HUES48 (cell line): ENCODE data around the gene ERCC2.
"Not testable (repeated sequence)": the region's sequence is repeated elsewhere in the genome, so short reads cannot be mapped to it uniquely, and the experiment has no call there.

Experiments
- H3K27ac ChIP-seq: one replicate; pipeline ENCODE4 v1.7.0; 2013; ENCODE audit warnings: low read depth, low read length, inconsistent platforms
- H3K27me3 ChIP-seq: 2 replicates; pipeline ENCODE4 v1.6.1; 2013; ENCODE audit warnings: mild to moderate bottlenecking, low read length; ENCODE audit not compliant: control insufficient read depth, insufficient read depth
- H3K36me3 ChIP-seq: 2 replicates; pipeline ENCODE4 v1.6.1; 2013; ENCODE audit warnings: low read length; ENCODE audit not compliant: control insufficient read depth, insufficient read depth
- H3K4me1 ChIP-seq: 2 replicates; pipeline ENCODE4 v1.6.1; 2013; ENCODE audit warnings: mild to moderate bottlenecking, low read length; ENCODE audit not compliant: control insufficient read depth, insufficient read depth
- H3K4me3 ChIP-seq: 2 replicates; pipeline ENCODE4 v1.5.1; 2013; ENCODE audit warnings: mild to moderate bottlenecking, low read depth, low read length
- H3K9ac ChIP-seq: 2 replicates; pipeline ENCODE4 v1.6.1; 2013; ENCODE audit warnings: mild to moderate bottlenecking, low read depth, low read length, moderate library complexity
- H3K9me3 ChIP-seq: 2 replicates; pipeline ENCODE4 v1.6.1; 2013; ENCODE audit warnings: low read length; ENCODE audit not compliant: control insufficient read depth, insufficient read depth

Gene ERCC2

GRCh38 chr19:45407585-45407984, 37.2 kb upstream of the ERCC2 start:
- H3K27me3 ChIP-seq, H3K27ac ChIP-seq, H3K9me3 ChIP-seq, H3K9ac ChIP-seq: not testable (repeated sequence)
- Histone ChIP-seq H3K36me3 (peaks cover 22% of the 10 kb centered on the region), H3K4me1 (peaks cover 17% of the 10 kb centered on the region), H3K4me3 (peak overlapping the region; percentile 86)

GRCh38 chr19:45407091-45407375, 36.7 kb upstream of the ERCC2 start:
- Histone ChIP-seq H3K36me3 (peaks cover 22% of the 10 kb centered on the region), H3K9ac (peak overlapping the region; percentile 99), H3K4me3 (peak overlapping the region; percentile 86), H3K4me1 (peaks cover 19% of the 10 kb centered on the region), H3K27ac (no peak overlapping the region), H3K27me3 (no peaks in the 10 kb centered on the region; the same call in 1 of the 2 replicates), H3K9me3 (no peaks in the 10 kb centered on the region)

GRCh38 chr19:45406226-45407090, 36.1 kb upstream of the ERCC2 start, which contains the start of gene POLR1G:
TSS of gene POLR1G (plus strand) at chr19:45406644. CDS start at chr19:45406697, 53 bp downstream.
- peak within 1 kb of the TSS; percentile 86 for H3K4me3 ChIP-seq
- no peaks in the 10 kb centered on the region; the same call in 1 of the 2 replicates for H3K27me3 ChIP-seq
- H3K27ac ChIP-seq: peak within 1 kb of the TSS; percentile 98

GRCh38 chr19:45405435-45406225, 35.3 kb upstream of the ERCC2 start:
- H3K4me3 ChIP-seq: peak overlapping the region; percentile 86
- H3K4me1 ChIP-seq: peaks cover 22% of the 10 kb centered on the region
- peak overlapping the region; percentile 99 for H3K9ac ChIP-seq
- no peaks in the 10 kb centered on the region for H3K9me3 ChIP-seq
- H3K27ac ChIP-seq: peak overlapping the region; percentile 98
- H3K36me3 ChIP-seq: peaks cover 17% of the 10 kb centered on the region
- no peaks in the 10 kb centered on the region; the same call in 1 of the 2 replicates for H3K27me3 ChIP-seq

More at GRCh38 chr19:45406226-45407090, 36.1 kb upstream of the ERCC2 start, which contains the start of gene POLR1G:
- Histone ChIP-seq H3K4me1 (peaks cover 22% of the 10 kb centered on the region), H3K36me3 (peaks cover 22% of the 10 kb centered on the region), H3K9me3 (no peaks in the 10 kb centered on the region), H3K9ac (peak within 1 kb of the TSS; percentile 99)

GRCh38 chr19:45404557-45405434, 34.4 kb upstream of the ERCC2 start, which contains the start of gene PPP1R13L:
TSS of gene PPP1R13L (minus strand) at chr19:45405069. CDS start at chr19:45398318, 6,751 bp downstream.
- H3K27ac ChIP-seq: peak within 1 kb of the TSS; percentile 98
- peak within 1 kb of the TSS; percentile 86 for H3K4me3 ChIP-seq
- no peaks in the 10 kb centered on the region; the same call in 1 of the 2 replicates for H3K27me3 ChIP-seq
- H3K9ac ChIP-seq: peak within 1 kb of the TSS; percentile 99
- H3K9me3 ChIP-seq: no peaks in the 10 kb centered on the region
- H3K36me3 ChIP-seq: peaks cover 14% of the 10 kb centered on the region
- H3K4me1 ChIP-seq: peaks cover 22% of the 10 kb centered on the region

GRCh38 chr19:45403781-45404556, 33.6 kb upstream of the ERCC2 start:
- Histone ChIP-seq H3K4me3 (peak overlapping the region; percentile 86), H3K9ac (no peak overlapping the region), H3K36me3 (peaks cover 10% of the 10 kb centered on the region), H3K27me3 (no peaks in the 10 kb centered on the region; the same call in 1 of the 2 replicates), H3K4me1 (peaks cover 22% of the 10 kb centered on the region), H3K27ac (peak overlapping the region; percentile 98), H3K9me3 (no peaks in the 10 kb centered on the region)

GRCh38 chr19:45403272-45403671, 32.9 kb upstream of the ERCC2 start:
- peaks cover 22% of the 10 kb centered on the region for H3K4me1 ChIP-seq
- H3K9ac ChIP-seq: no peak overlapping the region
- H3K9me3 ChIP-seq: no peaks in the 10 kb centered on the region
- H3K36me3 ChIP-seq: peaks cover 4% of the 10 kb centered on the region; the same call in 1 of the 2 replicates
- H3K27me3 ChIP-seq: no peaks in the 10 kb centered on the region; the same call in 1 of the 2 replicates
- peak overlapping the region; percentile 22 for H3K27ac ChIP-seq
- peak overlapping the region; percentile 86 for H3K4me3 ChIP-seq

GRCh38 chr19:45402298-45403061, 32.1 kb upstream of the ERCC2 start:
- peak overlapping the region; percentile 17 for H3K27ac ChIP-seq
- no peaks in the 10 kb centered on the region for H3K36me3 ChIP-seq
- H3K27me3 ChIP-seq: peaks cover 6% of the 10 kb centered on the region
- H3K9me3 ChIP-seq: no peaks in the 10 kb centered on the region
- H3K4me1 ChIP-seq: peaks cover 25% of the 10 kb centered on the region
- H3K4me3 ChIP-seq: peak overlapping the region; percentile 44
- no peak overlapping the region for H3K9ac ChIP-seq

GRCh38 chr19:45401815-45402214, 31.4 kb upstream of the ERCC2 start:
- Histone ChIP-seq H3K4me3 (peak overlapping the region; percentile 44; the same call in 1 of the 2 replicates), H3K27ac (peak overlapping the region; percentile 17), H3K4me1 (peaks cover 22% of the 10 kb centered on the region), H3K36me3 (no peaks in the 10 kb centered on the region), H3K9ac (no peak overlapping the region), H3K9me3 (no peaks in the 10 kb centered on the region), H3K27me3 (peaks cover 11% of the 10 kb centered on the region)
